K562 (cell line): ENCODE data around the gene COL13A1. TPM values are rescaled to one million over a fixed set of nuclear protein-coding genes. Genes with fewer than 3 reads are reported as not detected.

Experiments
- ADNP ChIP-seq: fragments of 200-800 bp; sonication (Bioruptor generic); IDR thresholded peaks from 2 replicates; pipeline ENCODE4 v1.6.1; 2016; ENCODE audit warnings: missing genetic modification characterization, missing compliant biosample characterization
- CBX3 ChIP-seq, 2 experiments: IDR thresholded peaks; 1 replicate in 1 of 2; 2 replicates in 1 of 2; pipeline ENCODE4 v1.6.1; 2012; ENCODE audit warnings: inconsistent platforms in 2 of 2, low read length in 2 of 2, borderline replicate concordance in 1 of 2, control low read depth in 1 of 2
- EGR1 ChIP-seq: fragments of 450-650 bp; conservative IDR thresholded peaks from 2 replicates; pipeline ENCODE4 v1.6.1; 2017; ENCODE audit warnings: mild to moderate bottlenecking
- JUND ChIP-seq, 2 experiments: IDR thresholded peaks; 2 replicates in 1 of 2; 3 replicates in 1 of 2; pipeline ENCODE4 v1.6.1; 2011; ENCODE audit warnings: borderline replicate concordance in 2 of 2, low read depth in 2 of 2, low read length in 2 of 2, improper control_type of control experiment in 1 of 2, missing biosample characterization in 1 of 2, missing genetic modification characterization in 1 of 2, missing genetic modification reagents in 1 of 2
- POLR3G ChIP-seq: IDR thresholded peaks from 2 replicates; pipeline ENCODE4 v1.6.1; 2011; ENCODE audit not compliant: insufficient read length, insufficient replicate concordance; ENCODE audit errors: extremely low read depth
- RAD51 ChIP-seq: fragments of 450-650 bp; IDR thresholded peaks from 2 replicates; pipeline ENCODE4 v1.7.1; 2016; ENCODE audit warnings: low read depth, mild to moderate bottlenecking, borderline replicate concordance
- SMARCA4 ChIP-seq: fragments of 450-650 bp; IDR thresholded peaks from 2 replicates; pipeline ENCODE4 v1.6.1; 2016
- SRF ChIP-seq, 2 experiments: fragments of 250-450, 450-650 bp in 1 of 2; sonication (Bioruptor Pico) in 1 of 2; sonication (generic) in 1 of 2; formaldehyde crosslinking; IDR thresholded peaks; 2 replicates each; pipeline versions ENCODE4 v1.5.0 to v1.5.1; 2020 to 2022; ENCODE audit warnings: mild to moderate bottlenecking in 1 of 2, missing genetic modification reagents in 1 of 2
- TOE1 ChIP-seq, 2 experiments: fragments of 450-650 bp in 1 of 2; sonication (generic) in 1 of 2; formaldehyde crosslinking in 1 of 2; IDR thresholded peaks; 2 replicates each; pipeline versions ENCODE4 v1.7.1 to v1.8.0; 2016 to 2022; ENCODE audit warnings: borderline replicate concordance in 2 of 2, mild to moderate bottlenecking in 2 of 2, antibody characterized with exemption in 1 of 2, inconsistent platforms in 1 of 2, low read depth in 1 of 2, missing genetic modification reagents in 1 of 2, moderate library complexity in 1 of 2
- ZNF232 ChIP-seq: sonication (generic); formaldehyde crosslinking; IDR thresholded peaks from 2 replicates; pipeline ENCODE4 v1.8.0; 2022; ENCODE audit warnings: mild to moderate bottlenecking, missing genetic modification reagents
- ZNF324 ChIP-seq: fragments of 250-450 bp; sonication (Bioruptor Pico); IDR thresholded peaks from 2 replicates; pipeline ENCODE4 v1.4.0; 2020; ENCODE audit warnings: mild to moderate bottlenecking
- ZNF384 ChIP-seq: IDR thresholded peaks from 2 replicates; pipeline ENCODE4 v1.6.1; 2012; ENCODE audit warnings: low read depth, low read length, improper control_type of control experiment
- polyA plus RNA-seq, 8 experiments: library from polyadenylated mRNA; depleted of rRNA in 4 of 8; stranded (reverse) in 5 of 8; unstranded in 3 of 8; fragments of >200 nt; fragmentation: Nextera tagmentation in 2 of 8; fragmentation: Illumina TruSeq in 1 of 8; extraction: Ambion mirVana in 2 of 8; extraction: Trizol in 1 of 8; gene quantifications; 2 replicates each; pipeline versions ENCODE4 v1.2.1 to v1.2.3, GENCODE V29; 2011 to 2014; ENCODE audit warnings: inconsistent platforms in 1 of 8, missing spikeins in 1 of 8
- total RNA-seq, 7 experiments: library from RNA; depleted of rRNA in 6 of 7; stranded (reverse); fragments of >200 nt in 6 of 7; fragmentation: Illumina TruSeq in 2 of 7; extraction: Trizol in 2 of 7; gene quantifications; 2 replicates each; pipeline versions ENCODE4 v1.2.1 to v1.2.3, GENCODE V29; 2011 to 2021; ENCODE audit warnings: low replicate concordance in 1 of 7
- TF ChIP-seq, protein P1 (sequence below): fragments of 450-650 bp; IDR thresholded peaks from 2 replicates; pipeline ENCODE4 v1.6.1; 2018; ENCODE audit not compliant: partially characterized antibody
- TF ChIP-seq, protein P2 (sequence below), 2 experiments: fragments of 450-650 bp in 1 of 2; sonication (generic) in 1 of 2; formaldehyde crosslinking; conservative IDR thresholded peaks; 2 replicates each; pipeline versions ENCODE4 v1.4.0 to v1.8.1; 2020 to 2022; ENCODE audit warnings: mild to moderate bottlenecking in 1 of 2, missing genetic modification reagents in 1 of 2

Gene COL13A1
- total and polyA plus RNA-seq, 9 of the 15 experiments (the other 6 are each of a cell fraction or from before 2014, with no cell fraction given), result not detected

DNA sequence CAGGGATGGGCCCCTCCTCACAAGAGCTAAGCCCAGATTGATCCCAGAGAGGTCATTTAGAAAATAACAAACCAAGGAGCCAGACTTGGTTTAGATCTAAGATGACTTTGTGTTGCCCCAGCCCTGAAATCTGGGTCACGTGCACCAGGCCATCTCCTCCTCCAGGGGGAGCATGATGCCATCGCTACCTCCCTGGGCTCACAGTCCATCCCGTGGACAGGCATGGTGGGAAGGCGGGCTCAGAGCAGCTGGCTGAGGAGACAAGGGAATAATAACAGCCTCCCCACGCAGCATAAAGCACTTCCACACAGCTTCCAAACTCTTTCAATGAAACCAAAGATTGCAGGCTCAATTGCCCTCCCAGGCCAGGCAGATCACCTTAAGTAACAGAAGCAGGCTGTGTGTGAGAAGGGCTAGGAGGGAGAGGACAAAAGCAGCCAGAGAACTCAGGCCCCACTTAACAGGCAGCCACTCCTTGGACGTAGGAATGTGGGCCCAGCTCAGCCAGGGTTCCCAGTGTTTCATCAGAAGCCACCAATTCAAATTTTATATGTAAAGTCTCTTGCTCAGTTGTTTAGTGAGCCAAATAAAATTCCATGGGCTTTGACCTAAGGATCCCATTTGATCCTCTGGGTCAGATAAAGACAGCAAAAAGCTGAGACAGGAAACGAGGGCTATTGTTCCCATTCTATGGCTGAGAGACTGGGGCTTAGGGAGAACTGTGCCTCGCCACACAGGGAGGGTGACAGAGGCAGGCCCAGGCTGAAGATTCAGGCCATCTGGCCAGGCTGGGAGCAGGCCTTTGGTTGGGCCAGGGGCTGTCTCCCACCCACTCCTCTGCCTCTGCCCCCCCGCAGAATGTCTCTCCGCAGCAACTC lies 100.2 kb downstream of the COL13A1 start (continued):
- TF ChIP-seq, protein P1, sequence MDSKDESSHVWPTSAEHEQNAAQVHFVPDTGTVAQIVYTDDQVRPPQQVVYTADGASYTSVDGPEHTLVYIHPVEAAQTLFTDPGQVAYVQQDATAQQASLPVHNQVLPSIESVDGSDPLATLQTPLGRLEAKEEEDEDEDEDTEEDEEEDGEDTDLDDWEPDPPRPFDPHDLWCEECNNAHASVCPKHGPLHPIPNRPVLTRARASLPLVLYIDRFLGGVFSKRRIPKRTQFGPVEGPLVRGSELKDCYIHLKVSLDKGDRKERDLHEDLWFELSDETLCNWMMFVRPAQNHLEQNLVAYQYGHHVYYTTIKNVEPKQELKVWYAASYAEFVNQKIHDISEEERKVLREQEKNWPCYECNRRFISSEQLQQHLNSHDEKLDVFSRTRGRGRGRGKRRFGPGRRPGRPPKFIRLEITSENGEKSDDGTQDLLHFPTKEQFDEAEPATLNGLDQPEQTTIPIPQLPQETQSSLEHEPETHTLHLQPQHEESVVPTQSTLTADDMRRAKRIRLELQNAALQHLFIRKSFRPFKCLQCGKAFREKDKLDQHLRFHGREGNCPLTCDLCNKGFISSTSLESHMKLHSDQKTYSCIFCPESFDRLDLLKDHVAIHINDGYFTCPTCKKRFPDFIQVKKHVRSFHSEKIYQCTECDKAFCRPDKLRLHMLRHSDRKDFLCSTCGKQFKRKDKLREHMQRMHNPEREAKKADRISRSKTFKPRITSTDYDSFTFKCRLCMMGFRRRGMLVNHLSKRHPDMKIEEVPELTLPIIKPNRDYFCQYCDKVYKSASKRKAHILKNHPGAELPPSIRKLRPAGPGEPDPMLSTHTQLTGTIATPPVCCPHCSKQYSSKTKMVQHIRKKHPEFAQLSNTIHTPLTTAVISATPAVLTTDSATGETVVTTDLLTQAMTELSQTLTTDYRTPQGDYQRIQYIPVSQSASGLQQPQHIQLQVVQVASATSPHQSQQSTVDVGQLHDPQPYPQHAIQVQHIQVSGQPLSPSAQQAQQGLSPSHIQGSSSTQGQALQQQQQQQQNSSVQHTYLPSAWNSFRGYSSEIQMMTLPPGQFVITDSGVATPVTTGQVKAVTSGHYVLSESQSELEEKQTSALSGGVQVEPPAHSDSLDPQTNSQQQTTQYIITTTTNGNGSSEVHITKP, result no peak
- TF ChIP-seq CBX3 (IDR thresholded peaks at IDR 0.05; ENCODE audit: borderline replicate concordance in 1 of 2, low read length in 2 of 2) (no peak), ZNF324 (CRISPR knock-in tag) (no peak), JUND (IDR thresholded peaks at IDR 0.05; ENCODE audit: borderline replicate concordance, low read depth, low read length) (no peak), JUND (tag; IDR thresholded peaks at IDR 0.05; ENCODE audit: borderline replicate concordance, low read depth, low read length) (no peak), ZNF232 (CRISPR knock-in tag) (no peak), EGR1 (no peak), SMARCA4 (no peak), SRF (CRISPR knock-in tag; IDR thresholded peaks at IDR 0.05) (peak in 1 of 2 experiments; percentile 45; a peak in 1 of 4 replicates), RAD51 (peak; percentile 68; the same call in 1 of the 2 replicates), POLR3G (no peak), TOE1 (IDR thresholded peaks at IDR 0.05; ENCODE audit: borderline replicate concordance) (0 out of 2 replicates have a peak, but pooled peaks have one; percentile 44), TOE1 (CRISPR knock-in tag; IDR thresholded peaks at IDR 0.05; ENCODE audit: borderline replicate concordance, low read depth) (no peak), ADNP (no peak), ZNF384 (no peak)
- TF ChIP-seq, protein P2, sequence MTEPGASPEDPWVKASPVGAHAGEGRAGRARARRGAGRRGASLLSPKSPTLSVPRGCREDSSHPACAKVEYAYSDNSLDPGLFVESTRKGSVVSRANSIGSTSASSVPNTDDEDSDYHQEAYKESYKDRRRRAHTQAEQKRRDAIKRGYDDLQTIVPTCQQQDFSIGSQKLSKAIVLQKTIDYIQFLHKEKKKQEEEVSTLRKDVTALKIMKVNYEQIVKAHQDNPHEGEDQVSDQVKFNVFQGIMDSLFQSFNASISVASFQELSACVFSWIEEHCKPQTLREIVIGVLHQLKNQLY (CRISPR knock-in tag; conservative IDR thresholded peaks at IDR 0.05), result no peak
